DOHH2 (cell line): ENCODE measurements around the gene ADAM10.

ENCODE experiments used
- EZH2phosphoT487 ChIP-seq: fragments of 200-600 bp; sonication (generic); IDR thresholded peaks from 2 replicates; pipeline ENCODE4 v1.6.1; 2017; ENCODE audit warnings: borderline replicate concordance, mild to moderate bottlenecking, antibody characterized with exemption, low read length, moderate library complexity, mixed read lengths
- TF ChIP-seq, protein P1 (sequence below): fragments of 200-600 bp; sonication (generic); IDR thresholded peaks from one replicate; pipeline ENCODE4 v1.5.1; 2014; ENCODE audit warnings: antibody characterized with exemption, mild to moderate bottlenecking, low read depth, low read length; ENCODE audit not compliant: poor library complexity, severe bottlenecking

DNA sequence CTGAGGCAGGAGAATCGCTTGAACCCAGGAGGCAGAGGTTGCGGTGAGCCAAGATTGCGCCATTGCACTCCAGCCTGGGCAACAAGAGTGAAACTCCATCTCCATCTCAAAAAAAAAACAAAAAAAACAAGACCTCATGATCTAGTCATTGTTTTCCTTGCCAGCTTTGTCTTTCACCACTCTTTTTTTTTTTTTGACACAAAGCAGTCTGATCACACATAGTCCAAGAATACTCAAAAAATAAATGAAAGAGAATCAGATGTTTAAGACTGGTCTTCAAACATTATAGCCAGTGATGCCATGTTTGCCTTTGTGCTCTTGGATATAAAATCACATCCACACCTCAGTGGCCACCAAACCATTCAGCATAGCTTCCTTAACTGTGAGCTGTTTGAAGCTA, 5.8 kb upstream of the ADAM10 start:
- TF ChIP-seq, protein P1, sequence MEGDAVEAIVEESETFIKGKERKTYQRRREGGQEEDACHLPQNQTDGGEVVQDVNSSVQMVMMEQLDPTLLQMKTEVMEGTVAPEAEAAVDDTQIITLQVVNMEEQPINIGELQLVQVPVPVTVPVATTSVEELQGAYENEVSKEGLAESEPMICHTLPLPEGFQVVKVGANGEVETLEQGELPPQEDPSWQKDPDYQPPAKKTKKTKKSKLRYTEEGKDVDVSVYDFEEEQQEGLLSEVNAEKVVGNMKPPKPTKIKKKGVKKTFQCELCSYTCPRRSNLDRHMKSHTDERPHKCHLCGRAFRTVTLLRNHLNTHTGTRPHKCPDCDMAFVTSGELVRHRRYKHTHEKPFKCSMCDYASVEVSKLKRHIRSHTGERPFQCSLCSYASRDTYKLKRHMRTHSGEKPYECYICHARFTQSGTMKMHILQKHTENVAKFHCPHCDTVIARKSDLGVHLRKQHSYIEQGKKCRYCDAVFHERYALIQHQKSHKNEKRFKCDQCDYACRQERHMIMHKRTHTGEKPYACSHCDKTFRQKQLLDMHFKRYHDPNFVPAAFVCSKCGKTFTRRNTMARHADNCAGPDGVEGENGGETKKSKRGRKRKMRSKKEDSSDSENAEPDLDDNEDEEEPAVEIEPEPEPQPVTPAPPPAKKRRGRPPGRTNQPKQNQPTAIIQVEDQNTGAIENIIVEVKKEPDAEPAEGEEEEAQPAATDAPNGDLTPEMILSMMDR = no peak
- TF ChIP-seq EZH2phosphoT487 = no peak
